NCI-H774 (cell line): ENCODE data around the gene BAIAP2.

Experiments
- DNase-seq: peaks from one replicate; lab custom pipeline; 2025; lab: John Stamatoyannopoulos, UW

Gene BAIAP2

GRCh38 chr17:81052199-81052997, 17.4 kb downstream of the BAIAP2 start:
- no peak for DNase-seq

- no peak for DNase-seq
These were observed 18.4 kb downstream of the BAIAP2 start for GRCh38 chr17:81053041-81053970.

GRCh38 chr17:81054308-81054707, 19.4 kb downstream of the BAIAP2 start:
- DNase-seq: no peak

- no peak for DNase-seq
These were observed 20.0 kb downstream of the BAIAP2 start for GRCh38 chr17:81054881-81055370.

GRCh38 chr17:81056312-81056711, 21.4 kb downstream of the BAIAP2 start:
- DNase-seq: no peak

GRCh38 chr17:81057079-81057730, 22.3 kb downstream of the BAIAP2 start:
- DNase-seq: no peak

GRCh38 chr17:81057777-81058176, 22.8 kb downstream of the BAIAP2 start:
- no peak for DNase-seq

GRCh38 chr17:81058263-81058871, 23.4 kb downstream of the BAIAP2 start:
- DNase-seq: no peak

GRCh38 chr17:81059026-81059425, 24.1 kb downstream of the BAIAP2 start:
- DNase-seq: no peak

- no peak for DNase-seq
These were observed 25.5 kb downstream of the BAIAP2 start for GRCh38 chr17:81060416-81060815.

- DNase-seq: no peak
These were observed 26.2 kb downstream of the BAIAP2 start for GRCh38 chr17:81061027-81061735.

- no peak for DNase-seq
These were observed 27.2 kb downstream of the BAIAP2 start for GRCh38 chr17:81062014-81062780.

- DNase-seq: no peak
These were observed 28.4 kb downstream of the BAIAP2 start for GRCh38 chr17:81063106-81064093.

GRCh38 chr17:81064678-81065475, 29.9 kb downstream of the BAIAP2 start:
- DNase-seq: no peak

GRCh38 chr17:81065500-81065899, 30.5 kb downstream of the BAIAP2 start:
- no peak for DNase-seq

- no peak for DNase-seq
These were observed 31.1 kb downstream of the BAIAP2 start for GRCh38 chr17:81066072-81066471.

- DNase-seq: no peak
These were observed 31.9 kb downstream of the BAIAP2 start for GRCh38 chr17:81066771-81067315.

GRCh38 chr17:81067391-81067811, 32.5 kb downstream of the BAIAP2 start:
- no peak for DNase-seq
